Upper lobe of left lung (tissue), 6 donors: ENCODE data around the gene AP3M1. TPM values are rescaled to one million over a fixed set of nuclear protein-coding genes. Genes with fewer than 3 reads are reported as not detected.
A peak's percentile ranks its signal among the peaks of the same experiment; 100 is the strongest.
"Not testable (repeated sequence)": the region's sequence is repeated elsewhere in the genome, so short reads cannot be mapped to it uniquely, and the experiment has no call there.

Experiments used
- ATAC-seq, 2 donors: fragments of 200-7000 bp; cut with Tn5 transposase; one replicate each; pipeline ENCODE4 v1.9.1; 2022; ENCODE audit warnings: mild to moderate bottlenecking in 2 of 2, moderate library complexity in 2 of 2; ENCODE audit not compliant: low FRiP score in 2 of 2
- DNase-seq, 2 donors: peaks; one replicate each; pipeline ENCODE4 v3.0.0-alpha.2; 2019 to 2020
- H3K27ac ChIP-seq, 4 donors: fragments of 200-600 bp; sonication (generic); one replicate each; pipeline ENCODE4 v1.5.1; 2016 to 2019
- H3K27me3 ChIP-seq, 4 donors: fragments of 200-600 bp; sonication (generic); one replicate each; pipeline ENCODE4 v1.5.1; 2017 to 2019
- H3K36me3 ChIP-seq, 4 donors: fragments of 200-600 bp; sonication (generic); one replicate each; pipeline ENCODE4 v1.5.1; 2016 to 2019
- H3K4me1 ChIP-seq, 4 donors: fragments of 200-600 bp; sonication (generic); one replicate each; pipeline ENCODE4 v1.5.1; 2018 to 2019
- H3K4me3 ChIP-seq, 4 donors: fragments of 200-600 bp; sonication (generic); one replicate each; pipeline ENCODE4 v1.5.1; 2017 to 2019; ENCODE audit warnings: mild to moderate bottlenecking in 2 of 4, moderate library complexity in 1 of 4
- H3K9me3 ChIP-seq, 4 donors: fragments of 200-600 bp; sonication (generic); one replicate each; pipeline ENCODE4 v1.5.1; 2018 to 2019
- EP300 ChIP-seq, 4 donors: sonication (generic); formaldehyde crosslinking; IDR thresholded peaks; one replicate each; pipeline ENCODE4 v1.5.1; 2017; ENCODE audit warnings: antibody characterized with exemption in 4 of 4, control low read depth in 2 of 4
- POLR2A ChIP-seq, 4 donors: fragments of 450-650 bp; IDR thresholded peaks; one replicate each; pipeline ENCODE4 v1.5.1; 2016 to 2017; ENCODE audit warnings: antibody characterized with exemption in 4 of 4, mild to moderate bottlenecking in 2 of 4
- POLR2AphosphoS5 ChIP-seq, 2 donors: sonication (generic); formaldehyde crosslinking; IDR thresholded peaks; one replicate each; pipeline ENCODE4 v1.5.1; 2017; ENCODE audit warnings: antibody characterized with exemption in 2 of 2
- WGBS, 2 donors: methylation state at CpG; one replicate each; pipeline ENCODE4 v1.1.5; 2017 to 2018; 5-methylcytosine and 5-hydroxymethylcytosine counted together
- total RNA-seq, 6 donors: library from RNA; depleted of rRNA in 4 of 6; stranded (reverse); fragments of >200 nt in 4 of 6; gene quantifications; one replicate each; pipeline versions ENCODE4 v1.1.0 to v1.2.1, GENCODE V29; 2016 to 2021
- TF ChIP-seq, protein P1 (sequence below), 6 experiments: fragments of 450-650 bp in 4 of 6; fragments of 200-600 bp in 2 of 6; sonication (generic) in 2 of 6; IDR thresholded peaks; one replicate each; pipeline ENCODE4 v1.5.1; 2016 to 2019; ENCODE audit warnings: antibody characterized with exemption in 6 of 6
- donor health status: DM: no; HTN: no; CAD: no; lungs with moderate emphysema.
- donor health status: DM: no; HTN: yes; CAD: no; lungs with severe emphysema.

Gene AP3M1
- total RNA-seq, 6 donors from 2014 or later = 11.4 to 36.1 (median 25.3) TPM

DNA sequence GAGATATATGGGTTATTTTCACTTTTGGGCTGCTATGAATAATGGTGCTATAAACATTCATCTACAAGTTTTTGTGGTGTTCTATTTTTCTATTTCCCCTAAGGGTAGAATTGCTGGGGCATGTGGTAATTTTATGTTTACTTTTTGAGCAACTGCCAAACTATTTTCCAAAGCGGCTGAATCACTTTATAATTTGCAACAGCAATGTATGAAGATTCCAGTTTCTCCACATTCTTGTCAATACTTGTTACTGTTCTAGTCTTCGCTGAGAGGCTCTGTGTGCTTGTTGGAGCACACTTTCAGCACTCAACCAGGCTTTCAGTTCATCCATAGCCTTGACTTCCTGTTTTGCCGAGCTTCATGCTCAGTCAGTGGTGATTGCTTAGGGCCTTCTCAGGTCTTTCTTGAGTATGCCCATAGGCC is 39.4 kb upstream of the AP3M1 start:
- Histone ChIP-seq H3K27me3 (no peaks in the 10 kb centered on the region), H3K9me3 (no peaks in the 10 kb centered on the region), H3K4me3 (no peak overlapping the region), H3K4me1 (peaks cover 15 to 26% (median 22%) of the 10 kb centered on the region in 4 donors), H3K36me3 (no peaks in the 10 kb centered on the region), H3K27ac (peak overlapping the region; percentile 33 to 80 (median 78))
- peak in 1 of 4 donors; percentile 90 for TF ChIP-seq EP300 (IDR thresholded peaks at IDR 0.05)
- peak in 1 of 4 donors; percentile 24 for TF ChIP-seq POLR2A (IDR thresholded peaks at IDR 0.05)
- peak; percentile 12 to 64 for TF ChIP-seq POLR2AphosphoS5 (IDR thresholded peaks at IDR 0.05)
- TF ChIP-seq, protein P1, sequence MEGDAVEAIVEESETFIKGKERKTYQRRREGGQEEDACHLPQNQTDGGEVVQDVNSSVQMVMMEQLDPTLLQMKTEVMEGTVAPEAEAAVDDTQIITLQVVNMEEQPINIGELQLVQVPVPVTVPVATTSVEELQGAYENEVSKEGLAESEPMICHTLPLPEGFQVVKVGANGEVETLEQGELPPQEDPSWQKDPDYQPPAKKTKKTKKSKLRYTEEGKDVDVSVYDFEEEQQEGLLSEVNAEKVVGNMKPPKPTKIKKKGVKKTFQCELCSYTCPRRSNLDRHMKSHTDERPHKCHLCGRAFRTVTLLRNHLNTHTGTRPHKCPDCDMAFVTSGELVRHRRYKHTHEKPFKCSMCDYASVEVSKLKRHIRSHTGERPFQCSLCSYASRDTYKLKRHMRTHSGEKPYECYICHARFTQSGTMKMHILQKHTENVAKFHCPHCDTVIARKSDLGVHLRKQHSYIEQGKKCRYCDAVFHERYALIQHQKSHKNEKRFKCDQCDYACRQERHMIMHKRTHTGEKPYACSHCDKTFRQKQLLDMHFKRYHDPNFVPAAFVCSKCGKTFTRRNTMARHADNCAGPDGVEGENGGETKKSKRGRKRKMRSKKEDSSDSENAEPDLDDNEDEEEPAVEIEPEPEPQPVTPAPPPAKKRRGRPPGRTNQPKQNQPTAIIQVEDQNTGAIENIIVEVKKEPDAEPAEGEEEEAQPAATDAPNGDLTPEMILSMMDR (IDR thresholded peaks at IDR 0.05) = no peak
- WGBS, 2 donors = 14 to 36% methylated on average over 3 of the region's 3 CpGs
- DNase-seq (peak in 1 of 2 donors; percentile 79), ATAC-seq (peak; percentile 84 to 94)

DNA sequence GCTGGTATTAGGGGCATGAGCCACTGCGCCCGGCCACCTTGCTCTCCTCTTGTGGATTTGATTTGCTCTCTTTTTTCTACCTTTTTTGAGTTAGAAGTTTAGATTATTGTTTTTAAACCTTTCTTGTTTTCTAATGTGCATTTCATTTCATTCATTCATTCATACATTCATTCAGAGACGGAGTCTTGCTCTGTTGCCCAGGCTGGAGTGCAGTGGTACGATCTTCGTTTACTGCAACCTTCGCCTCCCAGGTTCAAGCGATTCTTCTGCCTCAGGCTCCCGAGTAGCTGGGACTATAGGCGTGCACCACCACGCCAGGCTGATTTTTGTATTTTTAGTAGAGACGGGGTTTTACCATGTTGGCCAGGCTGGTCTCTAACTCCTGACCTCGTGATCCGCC is 38.0 kb upstream of the AP3M1 start:
- not testable (repeated sequence) for H3K36me3 ChIP-seq, ATAC-seq, H3K27me3 ChIP-seq, H3K9me3 ChIP-seq, H3K4me3 ChIP-seq, DNase-seq
- 96 to 97% methylated on average over 13 of the region's 13 CpGs for WGBS, 2 donors
- H3K4me1 ChIP-seq = peaks cover 15 to 24% (median 22%) of the 10 kb centered on the region in 4 donors
- H3K27ac ChIP-seq = peak overlapping the region in 2 of 4 donors; percentile 35 to 80

DNA sequence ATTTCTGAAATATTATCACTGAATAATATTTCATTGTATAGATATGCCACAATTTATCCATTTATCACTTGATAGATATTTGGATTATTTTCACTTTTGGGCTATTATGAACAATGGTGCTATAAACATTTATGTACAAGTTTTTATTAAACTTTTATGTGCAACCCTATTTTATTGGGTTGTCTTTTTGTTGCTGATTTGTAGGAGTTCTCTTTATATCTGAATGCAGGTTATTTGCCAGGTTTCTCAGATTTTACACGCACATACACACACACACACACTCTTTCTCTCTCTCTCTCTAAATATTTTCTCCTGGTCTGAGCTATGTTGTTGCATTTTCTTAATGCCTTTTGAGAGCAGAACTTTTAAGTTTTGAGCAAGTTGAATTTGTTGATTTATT is 36.6 kb upstream of the AP3M1 start:
- Histone ChIP-seq H3K27ac (peak overlapping the region in 2 of 4 donors; percentile 3 to 18), H3K4me3 (no peak overlapping the region), H3K27me3 (no peaks in the 10 kb centered on the region), H3K4me1 (peaks cover 15 to 20% (median 19%) of the 10 kb centered on the region in 4 donors), H3K36me3 (no peaks in the 10 kb centered on the region), H3K9me3 (no peaks in the 10 kb centered on the region)
- no peak for ATAC-seq
- TF ChIP-seq, protein P1 (IDR thresholded peaks at IDR 0.05) = no peak
- no peak for TF ChIP-seq EP300 (IDR thresholded peaks at IDR 0.05)
- no peak for TF ChIP-seq POLR2AphosphoS5 (IDR thresholded peaks at IDR 0.05)
- TF ChIP-seq POLR2A (IDR thresholded peaks at IDR 0.05) = no peak
- WGBS, 2 donors = 54 to 74% methylated on average over 1 of the region's 1 CpG
- DNase-seq = no peak

DNA sequence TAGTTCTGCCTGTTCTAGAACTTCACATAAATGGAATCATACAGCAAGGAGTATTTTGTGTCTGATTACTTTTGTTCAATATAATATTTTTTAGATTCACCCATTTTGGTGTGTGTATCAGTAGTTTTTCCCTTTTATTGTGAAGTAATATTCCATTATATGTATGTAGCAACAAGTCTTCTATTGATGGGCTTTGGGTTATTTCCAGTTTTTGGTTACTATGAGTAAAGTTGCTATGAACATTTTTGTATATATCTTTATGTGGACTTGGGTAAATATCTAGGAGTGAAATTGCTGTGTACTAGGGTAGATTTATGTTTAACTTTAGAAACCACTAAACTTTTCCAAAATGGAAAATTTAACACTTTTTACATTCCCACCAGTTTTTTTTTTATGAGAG is 36.0 kb upstream of the AP3M1 start:
- TF ChIP-seq POLR2A (IDR thresholded peaks at IDR 0.05) (no peak), POLR2AphosphoS5 (IDR thresholded peaks at IDR 0.05) (no peak), EP300 (IDR thresholded peaks at IDR 0.05) (no peak)
- TF ChIP-seq, protein P1 (IDR thresholded peaks at IDR 0.05) = no peak
- H3K4me3 ChIP-seq = no peak overlapping the region
- no peak for DNase-seq
- no peaks in the 10 kb centered on the region for H3K9me3 ChIP-seq
- H3K36me3 ChIP-seq = no peaks in the 10 kb centered on the region
- no peaks in the 10 kb centered on the region for H3K27me3 ChIP-seq
- peaks cover 14 to 20% (median 17%) of the 10 kb centered on the region in 4 donors for H3K4me1 ChIP-seq
- no peak for ATAC-seq
- peak overlapping the region in 2 of 4 donors; percentile 18 to 23 for H3K27ac ChIP-seq

DNA sequence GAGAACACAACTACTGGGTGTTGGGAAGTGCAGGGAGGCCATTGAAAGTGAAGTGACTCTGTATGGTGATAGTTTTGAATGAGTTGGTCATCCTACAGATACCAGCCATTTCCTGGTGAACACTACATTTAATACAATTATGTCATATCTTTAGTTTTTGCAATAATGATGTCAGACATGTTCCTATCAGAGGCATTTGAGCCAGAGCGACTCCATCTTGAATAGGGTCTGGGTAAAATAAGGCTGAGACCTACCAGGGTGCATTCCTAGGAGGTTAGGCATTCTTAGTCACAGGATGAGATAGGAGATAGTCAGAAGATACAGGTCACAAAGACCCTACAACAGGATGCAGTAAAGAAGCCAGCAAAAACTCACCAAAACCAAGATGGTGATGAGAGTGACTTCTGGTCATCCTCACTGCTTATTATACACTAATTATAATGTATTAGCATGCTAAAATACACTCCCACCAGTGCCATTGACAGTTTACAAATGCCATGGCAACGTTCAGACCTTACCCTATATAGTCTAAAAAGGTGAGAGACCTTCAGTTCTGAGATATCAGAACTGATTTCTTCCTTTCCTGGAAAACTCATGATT is 28.6 kb upstream of the AP3M1 start:
- no peak for DNase-seq
- Histone ChIP-seq H3K36me3 (no peaks in the 10 kb centered on the region), H3K27me3 (no peaks in the 10 kb centered on the region), H3K4me1 (peaks cover 9 to 25% (median 12%) of the 10 kb centered on the region in 4 donors), H3K4me3 (no peak overlapping the region), H3K27ac (no peak overlapping the region), H3K9me3 (no peaks in the 10 kb centered on the region)
- ATAC-seq = no peak
- WGBS, 2 donors = 86 to 91% methylated on average over 2 of the region's 2 CpGs
- TF ChIP-seq POLR2AphosphoS5 (IDR thresholded peaks at IDR 0.05) (no peak), POLR2A (IDR thresholded peaks at IDR 0.05) (no peak), EP300 (IDR thresholded peaks at IDR 0.05) (no peak)
- TF ChIP-seq, protein P1 (IDR thresholded peaks at IDR 0.05) = no peak
